ENCODE measurements around the gene WNT7A. TPM values are rescaled to one million over a fixed set of nuclear protein-coding genes. Genes with fewer than 3 reads are reported as not detected.

The WNT7A gene
- total RNA-seq, 1 donor, result not detected

DNA sequence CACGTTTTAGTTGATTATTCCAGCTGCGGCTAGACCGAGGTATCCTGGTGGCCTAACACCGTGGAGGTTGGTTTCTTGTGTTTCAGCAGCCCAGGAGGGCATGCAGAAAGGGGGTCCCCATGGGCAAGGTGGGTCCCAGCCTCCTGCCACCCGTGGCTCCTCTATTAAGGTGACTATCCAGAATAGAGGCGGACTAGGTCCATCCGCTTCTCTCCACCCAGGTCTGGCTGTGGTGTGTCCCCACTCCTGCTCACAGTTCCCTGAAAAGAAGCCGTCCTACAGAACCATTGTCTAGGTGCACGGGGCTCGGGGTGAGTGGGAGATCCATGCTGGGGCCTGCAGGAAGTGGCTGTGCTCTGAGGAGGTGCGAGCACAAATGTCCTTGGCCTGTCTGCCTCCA lies 81.5 kb downstream of the WNT7A start:
- no peak overlapping the region for H3K4me3 ChIP-seq (ENCODE audit: low read depth, low read length)
- DNase-seq (ENCODE audit: low read depth), result no peak
- no peak for TF ChIP-seq CTCF (IDR thresholded peaks at IDR 0.05; ENCODE audit: insufficient read depth, low read length)

DNA sequence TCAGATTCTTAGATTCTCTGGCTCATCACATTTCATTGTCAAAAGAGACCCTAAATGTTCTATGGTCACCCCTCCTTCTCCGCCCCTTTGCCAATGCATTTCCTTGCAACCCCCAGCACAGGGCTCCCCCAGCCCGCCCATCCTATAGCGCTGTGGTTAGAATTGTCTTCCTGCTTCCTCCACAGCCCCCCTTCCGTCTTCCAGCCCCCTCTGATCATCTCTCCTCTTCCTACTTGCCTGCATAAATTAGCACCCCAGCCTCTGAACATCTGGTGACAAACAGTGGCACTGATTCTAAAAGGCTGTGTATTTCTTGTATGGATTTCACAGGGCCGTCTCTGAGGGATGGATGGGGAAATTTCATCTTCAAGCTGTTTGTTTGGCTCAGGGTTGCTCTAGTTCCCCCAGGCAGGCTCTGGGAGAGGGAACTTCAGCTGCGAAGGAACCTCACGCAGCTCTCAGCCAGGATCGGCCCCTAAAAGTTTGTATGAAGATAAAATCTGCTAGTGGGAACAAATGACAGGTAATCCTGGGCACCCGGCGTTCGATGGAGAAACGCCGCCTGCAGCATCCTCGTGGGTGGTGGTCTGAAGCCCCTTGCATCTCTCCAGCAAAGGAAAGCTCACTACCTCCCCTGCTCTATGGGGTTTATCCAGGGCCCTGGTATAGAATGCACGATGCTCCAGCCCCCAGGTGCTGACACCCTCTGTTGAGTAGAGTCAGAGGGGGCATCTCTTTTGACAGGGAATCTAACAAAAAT lies 83.0 kb downstream of the WNT7A start:
- no peak for TF ChIP-seq CTCF (IDR thresholded peaks at IDR 0.05; ENCODE audit: insufficient read depth, low read length)
- no peak overlapping the region for H3K4me3 ChIP-seq (ENCODE audit: low read depth, low read length)

GRCh38 chr3:13795816-13796215 lies 84.1 kb downstream of the WNT7A start:
- no peak for TF ChIP-seq CTCF (IDR thresholded peaks at IDR 0.05; ENCODE audit: insufficient read depth, low read length)
- no peak for DNase-seq (ENCODE audit: low read depth)
- H3K4me3 ChIP-seq (ENCODE audit: low read depth, low read length), result no peak overlapping the region

More for the DNA sequence above, 83.0 kb downstream of the WNT7A start:
- DNase-seq (ENCODE audit: low read depth), result no peak

DNA sequence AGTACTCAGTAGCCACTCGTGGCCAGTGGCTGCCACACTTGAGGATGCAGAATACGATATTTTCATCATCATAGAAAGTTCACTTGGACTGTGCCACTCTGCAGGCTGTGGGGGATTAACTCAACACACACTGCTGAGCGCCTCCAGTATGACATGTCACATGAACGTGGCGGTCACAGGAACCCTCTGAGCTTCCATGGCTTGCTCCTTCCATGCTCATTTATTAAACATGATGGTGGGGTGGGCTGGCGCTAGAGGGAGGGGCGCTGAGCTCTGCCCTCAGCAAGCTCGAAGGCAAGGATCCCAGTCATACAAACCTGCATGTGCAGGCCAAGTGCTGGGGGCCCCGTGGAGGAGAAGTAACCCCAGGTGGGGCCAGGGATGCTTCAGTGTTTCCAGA lies 85.5 kb downstream of the WNT7A start:
- no peak for DNase-seq (ENCODE audit: low read depth)
- no peak for TF ChIP-seq CTCF (IDR thresholded peaks at IDR 0.05; ENCODE audit: insufficient read depth, low read length)
- H3K4me3 ChIP-seq (ENCODE audit: low read depth, low read length), result no peak overlapping the region

DNA sequence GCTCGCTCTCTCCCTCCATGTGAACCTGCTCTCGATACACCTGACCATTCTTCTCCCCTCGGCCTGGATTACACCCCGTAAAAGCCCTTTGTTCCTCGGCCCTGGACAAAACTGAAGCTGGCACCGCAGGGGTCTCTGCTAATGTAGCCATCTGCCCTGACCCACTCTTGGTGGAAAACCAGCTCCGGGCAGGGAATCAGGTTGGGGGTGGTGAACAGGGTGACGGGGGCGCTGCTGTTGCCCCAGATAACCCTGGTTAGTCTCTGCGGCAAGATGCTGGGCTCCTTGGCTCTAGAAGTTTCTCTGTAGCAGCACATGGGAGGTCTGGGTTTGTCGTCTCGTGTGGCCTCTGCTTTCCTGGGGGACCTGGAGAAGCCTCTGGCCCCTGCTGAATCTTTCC lies 86.4 kb downstream of the WNT7A start:
- H3K4me3 ChIP-seq (ENCODE audit: low read depth, low read length), result no peak overlapping the region
- no peak for TF ChIP-seq CTCF (IDR thresholded peaks at IDR 0.05; ENCODE audit: insufficient read depth, low read length)
- DNase-seq (ENCODE audit: low read depth), result no peak

DNA sequence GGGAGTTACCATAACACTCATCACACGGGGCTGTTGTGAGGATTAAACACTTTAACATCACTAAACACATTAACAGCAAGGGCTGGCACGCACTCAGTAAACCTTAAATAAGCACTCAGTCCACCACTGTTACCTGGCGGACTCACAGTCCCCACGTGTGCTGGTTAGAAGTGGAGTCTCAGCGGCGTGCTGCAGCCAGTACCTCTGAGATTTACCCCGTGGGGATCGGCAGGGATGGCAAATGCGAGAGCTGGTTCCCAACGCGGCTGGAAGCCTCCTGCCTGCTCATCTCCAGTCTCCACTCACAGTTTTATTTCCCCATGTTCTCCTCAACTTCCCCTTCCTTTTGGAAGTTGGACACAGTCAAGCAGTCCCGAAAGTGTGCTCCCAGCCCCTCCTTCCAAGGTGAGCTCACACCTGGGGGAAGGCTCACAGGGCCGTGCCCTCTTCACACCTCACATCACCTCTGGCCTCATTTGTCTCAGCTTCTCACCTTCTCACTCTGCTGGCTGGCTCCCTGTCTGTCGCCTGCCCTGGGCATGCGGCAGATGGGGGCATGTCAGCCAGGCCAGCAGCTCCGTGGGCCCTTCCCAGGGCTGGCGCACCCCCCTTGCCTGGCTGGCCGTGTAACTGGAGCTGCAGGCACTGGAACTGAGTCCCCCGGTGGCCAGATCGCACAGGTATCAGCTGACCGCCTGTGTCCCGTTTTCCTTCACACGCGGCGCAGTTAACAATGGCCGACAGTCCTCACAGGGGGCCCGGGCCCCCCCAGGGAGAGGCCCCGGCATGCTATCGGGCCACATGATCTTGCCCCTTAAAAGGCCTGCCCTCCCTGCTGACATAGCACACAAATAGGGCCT lies 87.1 kb downstream of the WNT7A start:
- no peak for DNase-seq (ENCODE audit: low read depth)
- H3K4me3 ChIP-seq (ENCODE audit: low read depth, low read length), result no peak overlapping the region
- no peak for TF ChIP-seq CTCF (IDR thresholded peaks at IDR 0.05; ENCODE audit: insufficient read depth, low read length)

All from fibroblast of the aortic adventitia (primary cell).